Activated CD4-positive, CD25-positive, alpha-beta regulatory T cell treated with anti-CD3 and anti-CD28 coated beads, Interleukin-2, amount 50 U/mL, for 72 hours (primary cell): ENCODE data around the gene EIF4E.
"Not testable (repeated sequence)": the region's sequence is repeated elsewhere in the genome, so short reads cannot be mapped to it uniquely, and the experiment has no call there.

Experiments
- DNase-seq: peaks from one replicate; pipeline ENCODE4 v3.0.0; 2021

Gene EIF4E

GRCh38 chr4:98872120-98872906, 56.6 kb downstream of the EIF4E start:
- DNase-seq, result not testable (repeated sequence)

- no peak for DNase-seq
These were observed 61.3 kb downstream of the EIF4E start for GRCh38 chr4:98867648-98868047.

DNA sequence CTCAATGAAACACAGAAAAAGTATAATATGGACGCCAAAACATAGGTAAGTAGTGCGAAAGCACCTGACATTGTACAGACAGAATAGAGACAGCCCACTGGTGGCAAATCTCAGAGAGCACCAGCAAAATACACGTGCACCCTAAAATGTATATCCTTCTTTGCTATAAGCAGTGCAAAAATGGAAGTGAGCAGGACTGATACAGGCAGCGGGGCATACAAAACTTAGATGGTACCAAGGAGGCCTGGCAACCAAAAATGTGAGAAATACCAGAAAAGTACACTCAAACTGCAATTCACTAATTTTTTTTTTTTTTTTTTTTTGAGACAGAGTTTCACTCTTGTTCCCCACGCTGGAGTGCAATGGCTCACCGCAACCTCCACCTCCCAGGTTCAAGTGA, 63.9 kb downstream of the EIF4E start:
- no peak for DNase-seq

DNA sequence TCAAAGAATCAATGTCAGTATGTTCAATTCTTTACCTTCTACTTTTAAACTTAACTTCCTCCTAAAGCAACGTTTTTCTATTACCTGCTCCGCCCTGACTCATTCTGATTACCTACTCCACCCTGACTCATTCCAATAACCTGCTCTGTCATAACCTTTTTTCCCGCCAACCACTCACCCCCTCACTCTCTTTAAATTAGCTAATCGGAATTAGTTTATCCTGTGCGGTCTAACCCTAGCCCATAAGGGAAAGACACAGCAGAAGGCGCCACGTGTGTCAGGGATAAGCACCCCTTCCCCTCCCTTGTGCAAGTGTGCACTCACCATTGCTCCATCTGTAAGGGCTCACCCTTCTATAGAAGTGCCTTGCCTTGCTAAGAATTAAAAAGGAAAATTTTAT, 64.4 kb downstream of the EIF4E start:
- no peak for DNase-seq

DNA sequence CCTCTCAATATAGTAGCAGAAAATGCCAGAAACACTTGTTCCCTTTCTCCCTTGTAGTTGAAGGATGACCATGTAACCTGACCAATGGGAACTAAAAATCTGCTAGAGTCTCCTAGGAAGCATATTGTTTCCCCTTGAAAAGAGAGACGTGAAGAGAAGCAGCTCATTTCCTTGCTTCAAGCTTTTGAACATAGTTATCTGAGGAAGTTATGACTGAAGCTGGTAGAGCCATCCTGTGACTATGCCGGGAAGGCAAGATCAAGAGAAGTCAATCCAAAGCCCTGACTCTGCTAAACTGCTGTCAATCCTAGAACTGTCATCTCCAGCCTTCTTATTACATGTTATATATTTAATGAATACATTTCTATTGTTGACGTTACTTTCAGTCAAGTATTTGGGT, 66.6 kb downstream of the EIF4E start:
- no peak for DNase-seq

DNA sequence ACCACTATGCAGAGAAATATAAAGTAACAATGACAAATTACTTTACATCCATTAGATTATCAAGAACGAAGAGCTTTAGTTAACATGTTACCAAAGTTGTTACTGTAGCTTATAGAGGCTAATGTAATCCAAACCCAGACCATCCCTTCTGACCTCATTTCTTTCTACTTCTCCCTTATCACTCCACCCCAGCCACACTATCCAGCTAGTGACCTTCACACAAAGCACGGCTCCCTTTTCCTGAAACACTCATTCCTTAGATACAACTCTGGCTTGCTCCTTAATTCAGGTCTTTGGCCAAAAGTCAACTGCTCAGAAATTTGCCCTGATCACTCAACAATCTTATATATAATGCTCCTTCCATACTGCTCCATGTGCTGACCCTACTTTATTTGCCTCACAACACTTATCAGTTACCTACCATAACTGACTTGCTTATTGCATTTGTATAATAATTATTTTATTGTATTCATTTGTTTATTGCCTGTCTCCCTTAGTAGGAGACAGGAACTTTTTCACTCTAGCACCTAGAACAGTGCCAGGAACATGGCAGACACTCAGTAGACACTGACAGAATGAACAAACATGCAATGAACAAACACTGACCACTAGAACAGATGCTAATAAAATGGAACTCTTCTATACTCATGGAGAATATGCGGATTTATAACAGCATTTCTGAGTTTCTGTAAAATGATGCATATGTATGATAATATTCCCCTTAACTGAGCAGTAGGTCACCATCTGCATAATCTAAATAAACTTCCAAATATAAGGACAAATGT, 67.6 kb downstream of the EIF4E start:
- DNase-seq, result no peak

GRCh38 chr4:98851806-98852205, 77.1 kb downstream of the EIF4E start:
- DNase-seq, result no peak

DNA sequence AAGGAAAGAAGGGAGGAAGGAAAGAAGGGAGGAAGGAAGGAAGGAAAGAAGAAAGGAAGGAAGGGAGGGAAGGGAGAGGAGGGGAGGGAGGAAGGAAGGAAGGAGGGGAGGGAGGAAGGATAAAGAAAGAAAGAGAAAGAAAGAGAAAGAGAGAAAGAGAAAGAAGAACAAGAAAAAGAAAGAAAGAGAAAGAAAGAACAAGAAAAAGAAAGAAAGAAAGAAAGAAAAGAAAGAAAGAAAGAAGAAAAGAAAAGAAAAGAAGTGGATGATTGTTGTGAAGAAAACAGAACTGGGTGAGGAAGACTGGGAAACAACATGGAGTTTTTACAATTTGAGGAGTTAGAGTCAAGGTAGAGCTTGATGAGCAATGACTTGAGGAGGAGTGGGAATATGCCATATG, 78.0 kb downstream of the EIF4E start:
- no peak for DNase-seq

DNA sequence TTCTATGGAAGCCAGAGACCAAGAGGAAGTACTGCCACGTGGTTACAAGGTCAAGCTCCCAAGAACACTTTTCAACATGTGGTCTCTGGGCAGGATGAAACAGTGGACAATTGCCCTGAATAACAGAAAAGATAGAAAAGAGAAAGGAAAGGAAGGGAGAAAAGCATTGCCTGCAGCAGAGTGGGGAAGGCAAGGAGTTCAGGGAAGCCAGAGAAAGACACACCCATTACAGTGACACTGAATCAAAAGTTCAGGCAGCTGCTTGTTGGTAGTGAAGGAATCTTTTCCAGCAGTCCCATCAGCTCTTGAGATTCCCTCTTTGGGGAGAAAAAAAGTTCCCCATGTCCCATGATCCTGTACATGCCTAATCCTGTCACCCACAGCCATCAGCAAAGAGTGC, 80.5 kb downstream of the EIF4E start:
- no peak for DNase-seq

GRCh38 chr4:98845960-98846359, 83.0 kb downstream of the EIF4E start:
- DNase-seq, result no peak

DNA sequence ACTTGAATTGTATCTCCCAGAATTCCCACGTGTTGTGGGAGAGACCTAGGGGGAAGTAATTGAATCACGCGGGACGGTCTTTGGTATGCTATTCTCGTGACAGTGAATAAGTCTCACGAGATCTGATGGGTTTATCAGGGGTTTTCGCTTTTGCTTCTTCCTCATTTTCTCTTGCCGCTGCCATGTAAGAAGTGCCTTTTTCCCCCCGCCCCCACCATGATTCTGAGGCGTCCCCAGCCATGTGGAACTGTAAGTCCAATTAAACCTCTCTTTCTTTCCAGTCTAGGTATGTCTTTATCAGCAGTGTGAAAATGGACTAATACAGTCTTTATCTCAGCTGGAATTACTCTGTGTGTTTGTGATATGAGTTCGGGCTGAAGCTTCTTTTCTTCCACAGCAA, 86.0 kb downstream of the EIF4E start:
- not testable (repeated sequence) for DNase-seq

DNA sequence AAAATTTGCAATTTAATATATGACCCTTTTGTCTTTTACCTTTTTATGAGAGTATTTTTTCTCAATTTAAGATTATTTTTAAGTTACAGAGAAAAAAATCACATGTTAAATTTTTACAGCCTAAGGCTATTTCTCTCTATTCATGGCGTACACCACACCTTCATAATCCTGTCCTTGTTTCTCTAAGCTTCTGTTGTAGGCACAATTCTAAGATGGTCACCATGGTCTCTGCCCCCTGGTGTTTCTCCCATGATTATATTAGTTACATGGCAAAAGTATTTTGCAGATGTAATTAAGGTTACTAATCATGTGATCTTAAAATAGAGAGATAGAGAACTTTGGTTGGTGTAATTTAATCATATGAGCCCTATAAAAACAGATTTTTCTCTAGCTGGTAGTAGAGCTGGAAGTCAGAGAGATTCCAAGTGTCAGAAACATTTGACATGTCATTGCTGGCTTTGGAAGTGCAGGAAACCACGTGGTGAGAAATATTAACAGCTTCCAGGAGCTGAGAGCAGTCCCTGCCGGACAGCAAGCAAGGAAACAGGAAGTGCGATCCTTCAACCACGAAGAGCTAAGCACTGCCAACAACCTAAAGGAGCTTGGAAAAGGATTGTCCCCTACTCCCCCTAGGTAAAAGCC, 89.8 kb downstream of the EIF4E start:
- DNase-seq, result no peak

GRCh38 chr4:98838531-98838930, 90.4 kb downstream of the EIF4E start:
- no peak for DNase-seq

- DNase-seq, result no peak
These were observed 95.5 kb downstream of the EIF4E start for GRCh38 chr4:98833384-98833783.

DNA sequence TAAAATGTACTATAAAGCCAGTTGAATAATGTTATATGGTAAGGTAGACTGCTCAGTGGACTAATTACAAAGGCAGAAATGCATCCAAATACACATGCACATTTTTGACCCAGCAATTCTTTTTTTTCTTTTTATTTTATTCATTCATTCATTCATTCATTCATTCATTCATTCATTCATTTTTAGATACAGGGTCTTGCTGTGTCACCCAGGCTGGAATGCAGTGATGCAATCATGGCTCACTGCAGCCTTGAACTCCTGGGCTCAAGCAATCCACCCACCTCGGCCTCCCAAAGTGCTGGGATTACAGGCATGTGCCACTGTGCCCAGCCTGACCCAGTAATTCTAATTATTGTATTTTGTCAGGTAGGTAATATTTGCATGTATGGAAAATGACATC, 97.9 kb downstream of the EIF4E start:
- DNase-seq, result not testable (repeated sequence)
